B cell (primary cell): Measurements from ENCODE around the gene FAM184A. TPM values are rescaled to one million over a fixed set of nuclear protein-coding genes. Genes with fewer than 3 reads are reported as not detected.

Source experiments
- ATAC-seq: fragments of 200-7000 bp; cut with Tn5 transposase; one replicate; pipeline ENCODE4 v1.10.0; 2021; ENCODE audit warnings: low read depth, mild to moderate bottlenecking, moderate number of reproducible peaks, moderate library complexity
- CTCF ChIA-PET: fragments of 350-600 bp; sonication (Branson Sonifier 250); formaldehyde crosslinking; loops from one replicate; lab custom pipeline; 2021; ENCODE audit warnings: antibody characterized with exemption, inconsistent platforms; lab: Charles Lee
- POLR2A ChIA-PET: fragments of 350-600 bp; sonication (Branson Sonifier 250); formaldehyde crosslinking; loops from one replicate; lab custom pipeline; 2021; ENCODE audit warnings: antibody characterized with exemption; lab: Charles Lee
- DNase-seq: peaks from one replicate; pipeline ENCODE4 v3.0.0; 2013
- H2AFZ ChIP-seq: 2 replicates; pipeline ENCODE4 v1.6.1; 2012; ENCODE audit warnings: mild to moderate bottlenecking, low read depth, low read length; ENCODE audit not compliant: insufficient read depth, poor library complexity, severe bottlenecking
- H3K27ac ChIP-seq, 2 donors: 1 replicate in 1 of 2; 2 replicates in 1 of 2; pipeline ENCODE4 v1.5.1; 2012 to 2013; ENCODE audit warnings: low read length in 2 of 2, mild to moderate bottlenecking in 2 of 2, moderate library complexity in 1 of 2
- H3K27me3 ChIP-seq, 4 experiments: fragments of 200-600 bp in 1 of 4; sonication (generic) in 1 of 4; replicated peaks in 1 of 4; 1 replicate in 2 of 4; 2 replicates in 2 of 4; pipeline versions ENCODE4 v1.6.1 to v1.7.0; 2013 to 2016; ENCODE audit warnings: low read length in 3 of 4, mild to moderate bottlenecking in 2 of 4, mixed read lengths in 1 of 4, moderate library complexity in 1 of 4; ENCODE audit not compliant: insufficient read depth in 4 of 4, control insufficient read depth in 3 of 4; ENCODE audit errors: control extremely low read depth in 1 of 4
- H3K36me3 ChIP-seq, 2 experiments: replicated peaks in 1 of 2; 1 replicate in 1 of 2; 2 replicates in 1 of 2; pipeline versions ENCODE4 v1.6.1 to v1.7.1; 2013; ENCODE audit warnings: low read length in 1 of 2; ENCODE audit not compliant: insufficient read depth in 2 of 2, control insufficient read depth in 1 of 2; ENCODE audit errors: control extremely low read depth in 1 of 2, extremely low read depth in 1 of 2
- H3K4me1 ChIP-seq, 2 donors: fragments of 200-600 bp in 1 of 2; sonication (generic) in 1 of 2; 1 replicate in 1 of 2; 2 replicates in 1 of 2; pipeline versions ENCODE4 v1.5.1 to v1.6.1; 2013 to 2017; ENCODE audit warnings: low read length in 2 of 2; ENCODE audit not compliant: control insufficient read depth in 2 of 2, insufficient read depth in 2 of 2
- H3K4me2 ChIP-seq: replicated peaks from 2 replicates; pipeline ENCODE3; 2012; ENCODE audit warnings: mild to moderate bottlenecking, low read depth, low read length; ENCODE audit not compliant: poor library complexity, severe bottlenecking
- H3K4me3 ChIP-seq, 5 experiments: fragments of 200-600 bp in 1 of 5; sonication (generic) in 1 of 5; 1 replicate in 3 of 5; 2 replicates in 2 of 5; pipeline versions ENCODE4 v1.5.1 to v1.7.0; 2011 to 2016; ENCODE audit warnings: low read length in 4 of 5, mild to moderate bottlenecking in 4 of 5, low read depth in 2 of 5, control low read depth in 1 of 5, moderate library complexity in 1 of 5; ENCODE audit not compliant: insufficient read depth in 1 of 5; ENCODE audit errors: control extremely low read depth in 1 of 5, extremely low read depth in 1 of 5
- H3K79me2 ChIP-seq: fragments of 200-600 bp; sonication (generic); one replicate; pipeline ENCODE4 v1.6.0; 2016; ENCODE audit warnings: low read length; ENCODE audit not compliant: control insufficient read depth, insufficient read depth
- H3K9ac ChIP-seq: fragments of 200-600 bp; sonication (generic); 2 replicates; pipeline ENCODE4 v1.6.1; 2017; ENCODE audit warnings: mild to moderate bottlenecking, low read length, moderate library complexity
- H3K9me3 ChIP-seq, 3 donors: one replicate each; pipeline versions ENCODE4 v1.6.1 to v1.7.1; 2013; ENCODE audit warnings: low read length in 2 of 3; ENCODE audit not compliant: control insufficient read depth in 2 of 3, insufficient read depth in 1 of 3; ENCODE audit errors: control extremely low read depth in 1 of 3
- H4K20me1 ChIP-seq: 2 replicates; pipeline ENCODE4 v1.6.0; 2012; ENCODE audit warnings: mild to moderate bottlenecking, low read length; ENCODE audit not compliant: insufficient read depth, control insufficient read depth, poor library complexity, severe bottlenecking
- H3K27ac Mint-ChIP-seq: one replicate; pipeline ENCODE4 v1.8.0; 2021; ENCODE audit warnings: mixed read lengths
- H3K27me3 Mint-ChIP-seq: one replicate; pipeline ENCODE4 v1.8.0; 2021; ENCODE audit warnings: mixed read lengths
- H3K4me1 Mint-ChIP-seq: one replicate; pipeline ENCODE4 v1.8.0; 2021; ENCODE audit warnings: mixed read lengths
- H3K4me3 Mint-ChIP-seq: one replicate; pipeline ENCODE4 v1.8.0; 2021; ENCODE audit warnings: mixed read lengths
- H3K9me3 Mint-ChIP-seq: one replicate; pipeline ENCODE4 v1.8.0; 2022; ENCODE audit warnings: mixed read lengths; ENCODE audit not compliant: insufficient read depth
- EZH2 ChIP-seq: IDR thresholded peaks from 2 replicates; pipeline ENCODE4 v1.6.1; 2012; ENCODE audit warnings: borderline replicate concordance, low read depth, mild to moderate bottlenecking, moderate library complexity, low read length; ENCODE audit not compliant: insufficient read depth, poor library complexity, severe bottlenecking
- WGBS: methylation state at CpG from one replicate; pipeline ENCODE4 v1.1.5; 2013; ENCODE audit warnings: missing lambda C conversion rate; ENCODE audit not compliant: insufficient coverage; 5-methylcytosine and 5-hydroxymethylcytosine counted together
- intact Hi-C: fragments of 100-400 bp; cut with micrococcal nuclease; formaldehyde crosslinking; loops from one replicate; pipeline ENCODE4 v1.10.0; 2022
- polyA plus RNA-seq: library from polyadenylated mRNA; depleted of rRNA; stranded (reverse); fragments of >200 nt; gene quantifications from 2 replicates; pipeline ENCODE4 v1.2.3, GENCODE V29; 2012
- total RNA-seq, 2 donors: library from RNA; stranded (reverse); fragments of 120-200 nt in 1 of 2; gene quantifications; 1 replicate in 1 of 2; 2 replicates in 1 of 2; pipeline versions ENCODE4 v1.2.3 to v1.2.4, GENCODE V29; 2013 to 2022
- TF ChIP-seq, protein P1 (sequence below): fragments of 200-600 bp; IDR thresholded peaks from one replicate; pipeline ENCODE4 v1.8.0; 2022; ENCODE audit warnings: antibody characterized with exemption, mild to moderate bottlenecking

The FAM184A gene
- total and polyA plus RNA-seq, 2 donors (not counting 1 experiment from before 2014, with no cell fraction given): 0.07 to 0.54 TPM

DNA sequence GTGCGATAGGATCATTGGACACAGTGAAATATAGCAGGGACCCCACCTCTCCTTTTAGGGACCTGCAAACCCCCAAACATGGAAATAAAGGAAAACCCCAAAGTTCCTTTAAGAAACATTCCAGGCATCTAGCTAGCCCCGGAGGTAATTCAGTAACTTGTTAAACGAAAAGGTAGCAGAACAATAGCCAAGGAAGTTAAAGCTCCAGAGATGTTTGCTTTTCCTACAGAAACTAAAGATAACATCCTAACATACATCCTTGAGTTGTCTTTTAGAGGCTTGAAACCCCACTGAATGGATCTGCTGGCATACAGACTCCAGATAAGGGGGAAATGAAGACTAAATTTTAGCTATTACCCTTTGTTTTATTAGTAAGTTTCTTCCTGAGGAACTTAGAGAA is 51.0 kb downstream of the FAM184A start:
- no peaks in the 10 kb centered on the region for H3K4me1 Mint-ChIP-seq
- H3K79me2 ChIP-seq: no peaks in the 10 kb centered on the region
- H3K27ac Mint-ChIP-seq: no peak overlapping the region
- TF ChIP-seq, protein P1, sequence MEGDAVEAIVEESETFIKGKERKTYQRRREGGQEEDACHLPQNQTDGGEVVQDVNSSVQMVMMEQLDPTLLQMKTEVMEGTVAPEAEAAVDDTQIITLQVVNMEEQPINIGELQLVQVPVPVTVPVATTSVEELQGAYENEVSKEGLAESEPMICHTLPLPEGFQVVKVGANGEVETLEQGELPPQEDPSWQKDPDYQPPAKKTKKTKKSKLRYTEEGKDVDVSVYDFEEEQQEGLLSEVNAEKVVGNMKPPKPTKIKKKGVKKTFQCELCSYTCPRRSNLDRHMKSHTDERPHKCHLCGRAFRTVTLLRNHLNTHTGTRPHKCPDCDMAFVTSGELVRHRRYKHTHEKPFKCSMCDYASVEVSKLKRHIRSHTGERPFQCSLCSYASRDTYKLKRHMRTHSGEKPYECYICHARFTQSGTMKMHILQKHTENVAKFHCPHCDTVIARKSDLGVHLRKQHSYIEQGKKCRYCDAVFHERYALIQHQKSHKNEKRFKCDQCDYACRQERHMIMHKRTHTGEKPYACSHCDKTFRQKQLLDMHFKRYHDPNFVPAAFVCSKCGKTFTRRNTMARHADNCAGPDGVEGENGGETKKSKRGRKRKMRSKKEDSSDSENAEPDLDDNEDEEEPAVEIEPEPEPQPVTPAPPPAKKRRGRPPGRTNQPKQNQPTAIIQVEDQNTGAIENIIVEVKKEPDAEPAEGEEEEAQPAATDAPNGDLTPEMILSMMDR: no peak
- TF ChIP-seq EZH2: no peak
- no peaks in the 10 kb centered on the region for H3K27me3 ChIP-seq
- H3K27me3 Mint-ChIP-seq: no peaks in the 10 kb centered on the region
- no peak overlapping the region for H3K4me3 ChIP-seq
- H3K9ac ChIP-seq: no peak overlapping the region
- no peaks in the 10 kb centered on the region for H3K9me3 Mint-ChIP-seq
- H3K4me1 ChIP-seq: no peaks in the 10 kb centered on the region
- WGBS: no CpG with 5 or more reads among the region's 3 CpGs
- DNase-seq: no peak
- CTCF ChIA-PET: no interaction called here
- no peak overlapping the region for H3K4me2 ChIP-seq
- H3K36me3 ChIP-seq: no peaks in the 10 kb centered on the region
- no peaks in the 10 kb centered on the region for H4K20me1 ChIP-seq
- no peaks in the 10 kb centered on the region for H3K9me3 ChIP-seq
- POLR2A ChIA-PET: no interaction called here
- H3K27ac ChIP-seq: no peak overlapping the region
- ATAC-seq: no peak
- intact Hi-C loops: no loop called here
- no peak overlapping the region for H3K4me3 Mint-ChIP-seq
- H2AFZ ChIP-seq: no peak overlapping the region

DNA sequence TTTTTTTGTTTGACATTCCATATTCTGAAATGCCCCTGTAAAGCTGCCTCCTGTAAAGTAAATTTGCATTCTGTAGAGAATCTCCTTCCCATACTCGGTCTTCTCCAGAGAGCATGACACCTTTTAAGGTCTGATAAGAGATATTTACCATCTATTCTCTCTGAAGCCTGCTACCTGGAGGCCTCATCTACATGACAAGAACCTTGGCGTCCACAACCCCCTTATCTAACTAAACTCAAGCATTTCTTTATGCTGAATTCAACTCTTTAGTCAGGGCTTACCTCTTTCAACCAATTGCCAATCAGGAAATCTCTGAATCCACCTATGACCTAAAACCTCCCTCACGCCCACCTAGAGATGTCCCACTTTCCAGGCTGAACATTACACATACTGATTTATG is 51.6 kb downstream of the FAM184A start:
- Mint-ChIP-seq H3K27ac (no peak overlapping the region), H3K4me1 (no peaks in the 10 kb centered on the region), H3K4me3 (no peak overlapping the region), H3K27me3 (no peaks in the 10 kb centered on the region), H3K9me3 (no peaks in the 10 kb centered on the region)
- intact Hi-C loops: no loop called here
- Histone ChIP-seq H3K27me3 (no peaks in the 10 kb centered on the region), H3K79me2 (no peaks in the 10 kb centered on the region), H4K20me1 (no peaks in the 10 kb centered on the region), H3K4me3 (no peak overlapping the region), H3K9ac (no peak overlapping the region), H3K9me3 (no peaks in the 10 kb centered on the region), H3K27ac (no peak overlapping the region), H3K4me2 (no peak overlapping the region), H2AFZ (no peak overlapping the region), H3K4me1 (no peaks in the 10 kb centered on the region), H3K36me3 (no peaks in the 10 kb centered on the region)
- DNase-seq (no peak), ATAC-seq (no peak)
- 91% methylated on average over 3 of the region's 3 CpGs for WGBS
- TF ChIP-seq, protein P1: no peak
- TF ChIP-seq EZH2: no peak
- CTCF ChIA-PET: no interaction called here
- POLR2A ChIA-PET: no interaction called here
